GM19099 (cell line): ENCODE measurements around the gene ATP2C2.

Source experiments
- POLR2A ChIP-seq: IDR thresholded peaks from 3 replicates; pipeline ENCODE4 v1.6.1; 2011; ENCODE audit warnings: low read depth; ENCODE audit not compliant: insufficient read length; ENCODE audit errors: extremely low read depth

ATP2C2 gene

GRCh38 chr16:84460406-84461028 lies 92.2 kb downstream of the ATP2C2 start:
- TF ChIP-seq POLR2A = no peak

GRCh38 chr16:84461029-84461412 lies 92.7 kb downstream of the ATP2C2 start:
- TF ChIP-seq POLR2A = no peak

GRCh38 chr16:84461413-84462295 lies 93.3 kb downstream of the ATP2C2 start:
- no peak for TF ChIP-seq POLR2A

GRCh38 chr16:84462296-84463210 lies 94.2 kb downstream of the ATP2C2 start:
- TF ChIP-seq POLR2A = no peak

- no peak for TF ChIP-seq POLR2A
These were observed 94.9 kb downstream of the ATP2C2 start for GRCh38 chr16:84463221-84463620.

- TF ChIP-seq POLR2A = no peak
These were observed 95.8 kb downstream of the ATP2C2 start for GRCh38 chr16:84464116-84464515.

GRCh38 chr16:84465154-84465553 lies 96.8 kb downstream of the ATP2C2 start:
- TF ChIP-seq POLR2A = no peak

- no peak for TF ChIP-seq POLR2A
These were observed 98.4 kb downstream of the ATP2C2 start for GRCh38 chr16:84466692-84467091.

- no peak for TF ChIP-seq POLR2A
These were observed 98.9 kb downstream of the ATP2C2 start for GRCh38 chr16:84467256-84467655.

- no peak for TF ChIP-seq POLR2A
These were observed 99.4 kb downstream of the ATP2C2 start for GRCh38 chr16:84467709-84468108.

GRCh38 chr16:84471316-84471715 lies 103.0 kb downstream of the ATP2C2 start:
- no peak for TF ChIP-seq POLR2A

GRCh38 chr16:84471966-84472365 lies 103.6 kb downstream of the ATP2C2 start:
- TF ChIP-seq POLR2A = no peak

GRCh38 chr16:84475643-84476240 lies 107.4 kb downstream of the ATP2C2 start:
- TF ChIP-seq POLR2A = no peak

GRCh38 chr16:84476401-84476800 lies 108.1 kb downstream of the ATP2C2 start:
- TF ChIP-seq POLR2A = no peak

GRCh38 chr16:84477661-84478060 lies 109.3 kb downstream of the ATP2C2 start:
- TF ChIP-seq POLR2A = no peak
